GM18873 (cell line): ENCODE measurements around the gene MT1X.
"Not testable (repeated sequence)": the region's sequence is repeated elsewhere in the genome, so short reads cannot be mapped to it uniquely, and the experiment has no call there.

Experiments used
- ATAC-seq: cut with Tn5 transposase; IDR thresholded peaks from one replicate; pipeline ENCODE4 v1.9.1; 2021; ENCODE audit warnings: mild to moderate bottlenecking, moderate library complexity, moderate number of reproducible peaks; ENCODE audit not compliant: unreplicated experiment, low FRiP score

The MT1X gene

DNA sequence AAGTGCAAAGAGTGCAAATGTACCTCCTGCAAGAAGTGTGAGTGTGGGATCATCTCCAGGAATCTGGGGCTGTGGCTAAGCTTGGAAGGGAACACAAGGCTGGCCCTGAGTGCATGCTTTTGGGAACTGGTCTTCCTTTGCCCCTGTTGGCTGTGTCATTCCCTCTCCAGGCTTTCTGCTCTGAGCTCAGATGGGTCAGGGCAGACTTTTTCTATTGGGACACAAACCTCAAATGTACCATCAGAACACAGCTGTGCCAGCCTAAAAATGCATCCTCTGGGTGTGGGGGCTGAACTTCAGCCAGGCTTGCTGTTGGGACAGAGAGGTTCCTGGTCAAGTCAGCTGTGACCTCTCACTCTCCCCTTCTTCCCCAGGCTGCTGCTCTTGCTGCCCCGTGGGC is 29.7 kb upstream of the MT1X start:
- no peak for ATAC-seq

DNA sequence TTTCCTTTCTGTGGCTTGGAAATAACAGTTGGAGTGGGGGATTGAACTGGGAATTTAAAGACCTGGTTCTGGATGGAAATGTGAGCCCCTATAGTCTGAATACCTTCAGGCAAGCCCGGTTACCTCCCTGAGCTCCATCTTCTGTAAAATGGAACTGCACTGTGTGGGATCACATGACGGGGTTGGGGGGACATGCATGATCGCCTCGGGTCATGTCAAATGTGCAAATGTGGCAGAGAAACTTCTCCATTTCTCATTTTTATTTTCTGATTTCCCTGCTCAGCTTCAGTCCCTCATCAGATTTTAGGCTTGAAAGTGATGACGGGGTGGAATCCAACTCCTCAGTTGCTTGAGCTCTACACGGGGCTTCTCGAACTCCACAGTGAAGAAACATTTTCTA is 29.1 kb upstream of the MT1X start:
- ATAC-seq = no peak

DNA sequence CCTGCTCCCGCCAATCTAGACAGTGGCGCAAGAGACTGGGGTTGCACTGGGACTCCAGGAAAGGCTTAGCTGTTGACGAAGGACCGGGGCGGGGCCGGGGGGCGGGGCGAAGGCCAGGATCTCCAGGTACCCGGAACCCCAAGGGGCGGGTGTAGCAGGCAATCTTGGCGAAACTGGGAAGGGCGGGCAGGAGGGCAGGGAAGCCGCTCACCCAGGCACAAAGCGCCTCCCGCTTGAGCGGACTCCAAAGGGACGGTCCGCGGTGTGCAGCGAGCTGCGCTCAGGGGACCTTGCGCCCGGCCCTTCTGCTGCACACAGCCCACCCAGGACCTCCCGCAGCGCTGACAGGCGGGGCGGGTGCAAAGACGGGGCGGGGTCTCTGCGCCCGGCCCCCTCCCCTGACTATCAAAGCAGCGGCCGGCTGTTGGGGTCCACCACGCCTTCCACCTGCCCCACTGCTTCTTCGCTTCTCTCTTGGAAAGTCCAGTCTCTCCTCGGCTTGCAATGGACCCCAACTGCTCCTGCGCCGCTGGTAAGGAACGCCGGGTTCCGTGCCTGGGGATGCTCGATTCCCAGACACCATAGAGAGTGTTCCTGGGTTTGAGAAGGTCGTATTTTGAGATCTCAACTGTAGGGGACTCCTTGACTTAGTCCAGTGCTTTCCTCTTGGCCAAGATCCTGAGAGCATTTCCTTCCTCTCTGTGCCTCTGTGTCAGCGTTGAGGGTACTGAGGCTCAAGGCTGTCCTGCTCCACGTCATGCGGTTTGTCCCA is 24.5 kb upstream of the MT1X start, which contains the start of gene MT1F:
MT1F (plus strand) TSS at position 405 of the 772 bp plus-strand sequence; CDS start at position 505, 100 bp downstream.
- ATAC-seq = no peak

DNA sequence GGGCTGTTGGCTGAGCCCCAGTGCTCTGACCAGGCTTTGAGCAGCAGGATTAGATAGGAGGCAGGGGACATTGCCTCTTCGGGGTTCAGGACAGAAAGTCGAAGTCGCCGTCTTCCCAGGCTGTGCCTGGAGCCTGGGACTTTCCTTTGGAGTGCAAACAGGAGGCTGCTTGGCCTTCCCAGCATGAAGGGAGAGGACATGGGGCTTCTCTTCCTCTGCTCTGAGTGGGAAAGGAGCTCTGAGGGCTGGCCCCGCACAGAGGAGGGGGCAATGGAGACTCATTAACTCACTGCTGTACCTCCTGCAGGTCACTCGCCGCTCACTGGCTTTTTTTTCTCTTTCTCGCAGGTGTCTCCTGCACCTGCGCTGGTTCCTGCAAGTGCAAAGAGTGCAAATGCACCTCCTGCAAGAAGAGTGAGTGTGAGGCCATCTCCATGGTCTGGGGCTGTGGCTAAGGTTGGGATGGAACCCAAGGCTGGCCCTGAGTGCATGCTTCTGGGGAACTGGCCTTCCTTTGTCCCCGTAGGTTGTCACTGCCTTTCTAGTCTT is 23.9 kb upstream of the MT1X start:
- ATAC-seq = no peak

DNA sequence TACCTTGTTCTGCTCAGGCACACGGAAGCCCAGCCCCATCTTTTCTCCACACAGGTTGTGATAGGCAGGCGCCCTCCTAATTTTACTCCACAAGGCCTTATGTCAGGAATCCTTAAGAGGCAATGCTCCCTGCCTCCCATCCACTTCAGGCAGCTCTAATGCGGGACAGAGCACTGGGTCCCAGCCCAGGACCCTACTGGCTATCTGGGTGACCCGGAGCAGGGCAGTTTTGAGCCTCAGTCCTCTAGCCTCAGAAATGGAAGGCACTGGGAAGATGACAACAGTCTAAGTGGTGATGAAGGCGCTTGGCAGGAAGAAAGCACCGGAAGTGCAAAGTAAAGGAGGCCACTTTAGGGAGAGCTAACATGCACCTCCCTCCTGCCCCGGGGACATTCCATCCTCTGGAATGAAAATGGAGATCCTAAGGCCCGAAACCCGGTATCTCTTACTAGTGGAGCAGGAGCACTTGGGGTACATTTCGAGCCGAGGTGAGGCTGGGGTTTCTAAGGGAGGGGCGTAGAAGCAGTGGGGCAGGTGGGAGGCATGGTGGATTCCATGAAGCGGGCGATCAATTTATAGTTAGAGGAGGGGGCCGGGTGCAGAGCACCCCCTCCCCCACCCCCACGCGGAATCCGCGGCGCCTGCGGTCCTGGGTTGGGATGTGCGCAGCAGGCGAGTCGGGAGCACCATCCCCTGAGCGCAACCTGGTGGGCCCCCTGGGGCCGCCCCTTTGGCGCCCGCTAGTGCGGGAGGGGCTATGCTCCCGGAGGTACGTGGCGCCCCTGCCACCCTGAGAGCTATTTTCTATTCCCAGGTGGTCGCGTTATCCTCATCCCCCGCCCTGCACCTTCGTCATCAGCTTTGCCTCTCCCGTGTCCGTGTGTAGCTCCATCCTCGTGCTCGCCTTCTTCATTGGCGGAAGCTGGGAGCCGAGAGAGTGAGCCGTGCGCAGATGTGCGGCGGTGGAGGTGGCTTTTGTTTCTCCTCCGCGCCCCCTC is 19.6 kb upstream of the MT1X start:
- no peak for ATAC-seq

DNA sequence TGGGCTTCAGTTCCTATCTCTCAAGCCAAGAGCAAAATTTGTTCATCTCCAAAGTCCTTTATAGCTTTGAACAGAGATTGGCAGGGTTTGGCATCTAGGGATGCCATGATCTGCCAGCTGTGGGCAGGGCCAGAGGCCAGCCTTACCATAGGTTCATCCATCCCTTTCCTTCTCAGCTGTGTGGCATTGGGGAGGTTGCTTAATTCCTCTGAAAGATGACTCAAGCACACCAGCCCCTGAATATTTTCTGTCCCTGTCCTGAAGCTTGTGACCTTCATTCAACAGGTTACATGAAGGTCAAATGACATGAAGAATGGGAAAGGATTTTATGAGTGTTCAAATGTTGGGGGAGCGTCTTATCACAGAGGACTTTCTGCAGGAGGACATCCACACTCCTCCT is 17.8 kb upstream of the MT1X start:
- ATAC-seq = no peak

DNA sequence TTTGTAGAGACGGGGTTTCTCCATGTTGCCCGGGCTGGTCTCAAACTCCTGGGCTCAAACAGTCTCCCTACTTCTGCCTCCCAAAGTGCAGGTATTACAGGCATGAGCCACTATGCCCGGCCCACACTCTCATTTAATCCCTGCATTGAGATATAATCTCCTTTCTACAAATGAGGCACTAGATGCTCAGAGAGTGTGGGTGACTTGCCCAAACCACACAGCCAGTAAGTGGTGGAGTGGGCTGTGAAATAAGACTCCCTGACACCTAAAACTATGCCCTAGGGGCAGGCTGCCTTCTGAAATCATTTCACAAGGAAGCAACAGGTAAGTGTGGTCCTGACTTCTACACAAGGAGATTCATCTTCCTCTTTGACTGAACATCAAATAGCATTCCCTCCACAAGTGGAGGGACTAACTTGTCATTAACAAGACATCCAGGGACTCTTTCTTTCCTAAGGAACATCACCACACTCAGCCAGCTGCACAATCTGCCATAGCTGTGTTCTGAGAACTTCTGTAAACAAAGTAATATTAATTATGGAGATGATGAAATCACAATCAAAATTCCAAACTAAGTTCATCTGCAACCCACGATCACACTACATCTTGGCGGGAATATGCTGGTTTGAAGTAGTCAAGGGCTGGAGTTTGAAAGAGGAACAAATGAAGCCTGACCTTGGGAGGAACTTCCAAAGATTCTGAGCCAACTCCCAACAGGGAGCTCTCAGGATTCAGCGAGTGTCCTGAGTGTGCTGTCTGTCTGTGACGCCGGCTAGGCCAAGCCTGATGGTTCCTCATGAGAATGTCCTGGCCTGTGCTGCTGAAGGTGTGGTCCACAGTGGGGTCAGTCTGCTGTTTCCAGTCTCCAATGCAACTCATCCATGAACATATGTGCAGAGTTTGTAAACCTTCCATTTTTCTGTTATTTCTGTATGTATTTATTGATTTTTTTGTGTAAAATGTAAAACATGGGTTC is 16.7 kb upstream of the MT1X start:
- not testable (repeated sequence) for ATAC-seq

DNA sequence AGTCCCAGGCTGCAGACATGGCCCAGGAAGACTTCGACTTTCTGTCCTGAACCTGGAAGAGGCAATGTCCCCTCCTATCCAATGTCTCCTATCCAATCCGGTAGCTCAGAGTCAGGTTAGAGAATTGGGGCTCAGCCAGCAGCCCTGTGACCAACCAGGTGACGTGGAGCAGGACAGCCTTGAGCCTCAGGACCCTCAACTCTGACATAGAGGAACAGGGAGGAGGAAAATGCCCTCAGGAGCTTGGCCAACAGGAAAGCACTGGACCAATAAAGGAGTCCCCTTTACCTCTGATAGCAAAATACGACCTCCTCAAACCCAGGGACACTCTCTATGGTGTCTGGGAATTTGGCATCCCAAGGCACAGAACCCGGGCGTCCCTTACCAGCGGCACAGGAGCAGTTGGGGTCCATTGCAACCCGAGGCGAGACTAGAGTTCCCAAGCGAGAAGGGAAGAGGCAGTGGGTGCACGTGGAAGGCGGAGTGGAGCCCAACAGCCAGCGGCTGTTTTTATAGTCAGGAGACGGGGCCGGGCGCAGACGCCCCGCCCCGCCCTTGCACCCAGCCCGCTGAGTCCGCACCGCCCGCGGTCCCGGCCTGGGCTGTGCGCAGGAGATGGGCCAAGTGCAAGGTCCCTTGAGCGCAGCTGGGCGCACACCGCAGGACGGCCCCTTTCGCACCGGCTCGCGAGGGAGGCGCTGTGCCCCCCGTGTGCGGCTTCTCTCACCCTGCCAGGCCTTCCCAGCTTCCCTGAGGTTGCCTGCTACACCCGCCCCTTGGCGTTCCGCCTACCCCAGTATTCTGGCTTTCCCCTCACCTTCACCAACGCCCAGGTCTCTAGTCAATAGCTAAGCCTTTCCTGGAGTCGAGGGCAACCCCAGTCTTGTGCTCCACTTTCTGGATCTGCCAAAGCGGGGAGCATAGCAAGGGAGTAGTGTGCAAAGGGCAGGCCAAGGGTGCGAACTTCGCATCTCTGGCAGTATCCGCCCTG is 14.4 kb upstream of the MT1X start, which contains the start of gene MT1G:
MT1G (minus strand) TSS at position 485 of the 991 bp plus-strand sequence; CDS start at position 413, 72 bp downstream.
- ATAC-seq = no peak

DNA sequence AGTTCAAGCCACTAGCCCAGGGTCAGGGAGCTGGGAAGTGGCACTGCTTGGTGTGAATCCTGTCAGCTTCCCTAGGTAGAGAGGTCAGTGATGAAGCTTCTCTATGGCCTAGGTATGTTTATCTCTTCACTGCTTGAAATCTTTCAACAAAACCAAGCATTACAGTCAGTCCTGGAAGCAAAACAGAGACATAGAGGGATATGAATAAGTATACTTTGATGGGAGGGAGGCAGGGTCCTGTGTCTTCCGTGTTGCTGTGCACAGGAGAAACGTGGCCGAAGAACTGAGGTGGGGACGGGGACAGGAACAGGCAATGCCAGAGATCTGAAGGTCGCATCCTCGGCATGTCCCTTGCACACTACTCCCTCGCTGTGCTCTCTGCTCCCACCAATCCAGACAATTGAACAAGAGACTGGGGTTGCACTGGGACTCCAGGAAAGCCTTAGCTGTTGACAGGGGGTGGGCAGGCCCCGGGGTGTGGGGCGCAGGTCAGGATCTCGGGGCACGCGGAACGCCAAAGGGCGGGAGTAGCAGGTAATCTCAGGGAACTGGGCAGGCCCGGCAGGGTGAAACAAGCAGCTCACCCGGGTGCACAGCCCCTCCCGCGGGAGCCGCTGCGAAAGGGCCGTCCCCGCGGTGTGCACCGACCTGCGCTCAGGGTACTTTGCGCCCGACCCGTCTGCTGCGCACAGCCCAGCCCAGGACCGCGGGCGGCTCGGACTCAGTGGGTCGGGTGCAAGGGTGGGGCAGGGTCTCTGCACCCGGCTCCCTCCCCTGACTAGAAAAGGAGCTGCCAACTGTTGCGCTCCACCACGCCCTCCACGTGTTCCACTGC is 13.0 kb upstream of the MT1X start, which contains the start of gene MT1H:
MT1H (plus strand) TSS at position 810 of the 835 bp plus-strand sequence. CDS start 71 bp downstream, outside the sequence.
- no peak for ATAC-seq

DNA sequence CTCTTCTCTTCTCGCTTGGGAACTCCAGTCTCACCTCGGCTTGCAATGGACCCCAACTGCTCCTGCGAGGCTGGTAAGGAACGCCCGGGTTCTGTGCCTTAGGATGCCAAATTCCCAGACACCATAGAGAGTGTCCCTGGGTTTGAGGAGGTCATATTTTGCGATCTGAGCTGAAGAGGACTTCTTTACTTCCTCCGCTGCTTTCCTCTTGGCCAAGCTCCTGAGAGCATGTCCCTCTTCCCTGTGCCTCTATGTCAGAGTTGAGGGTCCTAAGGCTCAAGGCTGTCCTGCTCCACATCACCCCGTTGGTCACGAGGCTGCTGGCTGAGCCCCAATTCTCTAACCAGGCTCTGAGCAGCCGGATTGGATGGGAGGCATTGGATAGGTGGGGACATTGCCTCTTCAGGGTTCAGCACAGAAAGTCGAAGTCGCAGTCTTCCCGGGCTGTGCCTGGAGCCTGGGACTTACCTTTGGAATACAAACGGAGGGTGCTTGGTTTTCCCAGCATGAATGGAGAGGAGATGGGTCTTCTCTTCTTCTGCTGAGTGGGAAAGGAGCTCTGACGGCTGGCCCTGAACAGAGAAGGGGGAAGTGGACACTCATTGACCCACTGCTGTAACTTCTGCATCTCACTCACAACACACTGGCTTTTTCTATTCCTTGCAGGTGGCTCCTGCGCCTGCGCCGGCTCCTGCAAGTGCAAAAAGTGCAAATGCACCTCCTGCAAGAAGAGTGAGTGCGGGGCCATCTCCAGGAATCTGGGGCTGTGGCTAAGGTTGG is 12.2 kb upstream of the MT1X start:
- no peak for ATAC-seq

DNA sequence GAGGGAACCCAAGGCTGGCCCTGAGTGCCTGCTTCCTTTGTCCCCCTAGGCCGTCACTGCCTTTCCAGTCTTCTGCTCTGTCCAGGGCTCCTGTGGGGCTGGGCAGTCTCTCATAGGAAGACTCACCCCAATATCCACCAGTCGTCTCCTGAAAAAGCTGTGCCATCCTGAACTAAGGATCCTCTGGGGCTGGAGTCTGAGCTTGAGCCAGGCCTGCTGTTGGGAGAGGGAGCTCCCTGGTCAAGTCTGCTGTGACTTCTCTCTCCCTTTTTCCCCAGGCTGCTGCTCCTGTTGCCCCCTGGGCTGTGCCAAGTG is 11.7 kb upstream of the MT1X start:
- ATAC-seq = no peak

DNA sequence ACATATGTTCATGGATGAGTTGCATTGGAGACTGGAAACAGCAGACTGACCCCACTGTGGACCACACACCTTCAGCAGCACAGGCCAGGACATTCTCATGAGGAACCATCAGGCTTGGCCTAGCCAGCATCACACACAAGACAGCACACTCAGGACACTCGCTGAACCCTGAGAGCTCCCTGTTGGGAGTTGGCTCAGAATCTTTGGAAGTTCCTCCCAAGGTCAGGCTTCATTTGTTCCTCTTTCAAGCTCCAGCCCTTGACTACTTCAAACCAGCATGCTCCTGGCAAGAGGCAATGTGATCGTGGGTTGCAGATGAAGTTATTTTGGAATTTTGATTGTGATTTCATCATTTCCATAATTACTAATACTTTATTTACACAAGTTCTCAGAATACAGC is 10.6 kb upstream of the MT1X start:
- not testable (repeated sequence) for ATAC-seq

DNA sequence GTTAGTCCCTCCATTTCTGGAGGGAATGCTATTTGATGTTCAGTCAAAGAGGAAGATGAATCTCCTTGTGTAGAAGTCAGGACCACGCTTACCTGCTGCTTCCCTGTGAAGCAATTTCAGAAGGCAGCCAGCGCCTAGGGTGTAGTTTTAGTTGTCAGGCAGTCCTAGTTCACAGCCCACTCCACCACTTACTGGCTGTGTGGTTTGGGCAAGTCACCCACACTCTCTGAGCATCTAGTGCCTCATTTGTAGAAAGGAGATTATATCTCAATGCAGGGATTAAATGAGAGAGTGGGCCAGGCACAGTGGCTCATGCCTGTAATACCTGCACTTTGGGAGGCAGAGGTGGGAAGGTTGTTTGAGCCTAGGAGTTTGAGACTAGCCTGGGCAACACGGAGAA is 10.1 kb upstream of the MT1X start:
- not testable (repeated sequence) for ATAC-seq

DNA sequence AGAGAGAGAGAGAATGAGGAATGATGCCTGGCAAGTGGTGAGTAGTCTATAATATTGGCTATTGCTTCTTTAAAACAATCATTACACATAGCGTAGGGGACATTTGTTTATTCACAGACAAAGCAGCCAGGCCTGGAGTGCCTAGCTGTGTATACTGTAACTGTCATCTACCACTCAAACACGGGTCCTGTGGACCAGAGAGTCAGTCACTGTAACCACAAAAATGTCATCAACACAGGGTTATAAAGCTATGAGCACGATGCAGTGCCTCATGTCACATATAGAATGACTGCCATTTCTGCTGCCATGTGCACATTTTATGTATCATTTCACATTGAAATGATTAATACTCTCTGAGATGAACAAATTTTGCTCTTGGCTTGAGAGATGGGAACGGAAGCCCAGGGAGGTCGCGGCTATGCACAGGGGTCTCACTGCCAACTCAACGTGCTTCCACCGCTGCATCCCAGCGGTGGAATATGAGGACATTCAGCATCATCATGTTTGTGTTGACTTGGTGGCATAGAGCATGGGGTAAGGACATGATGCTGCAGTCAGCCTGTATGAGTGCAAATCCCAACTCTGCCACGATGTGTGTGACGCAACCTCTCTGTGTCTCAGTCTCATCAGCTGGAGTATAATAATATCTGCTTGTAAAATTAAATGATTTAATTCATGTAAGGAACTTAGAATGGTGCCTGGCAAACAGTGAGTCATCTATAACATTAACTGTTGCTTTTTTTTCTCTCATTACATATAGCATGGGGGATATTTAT is 9.3 kb upstream of the MT1X start:
- no peak for ATAC-seq

DNA sequence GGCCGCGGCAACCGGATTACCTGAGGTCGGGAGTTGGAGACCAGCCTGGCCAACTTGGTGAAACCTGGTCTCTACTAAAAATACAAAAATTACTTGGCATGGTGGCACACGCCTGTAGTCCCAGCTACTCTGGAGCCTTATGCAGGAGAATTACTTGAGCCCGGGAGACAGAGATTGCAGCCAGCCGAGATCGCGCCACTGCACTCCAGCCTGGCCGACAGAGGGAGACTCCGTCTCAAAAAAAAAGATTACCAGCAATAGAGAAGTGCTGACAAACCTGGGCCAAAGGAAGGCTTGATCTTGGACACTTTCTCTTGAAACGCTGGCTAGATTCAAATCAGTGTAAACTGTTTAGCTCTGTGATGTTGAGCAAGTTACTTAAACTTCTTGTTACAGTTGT is 8.3 kb upstream of the MT1X start:
- ATAC-seq = no peak

DNA sequence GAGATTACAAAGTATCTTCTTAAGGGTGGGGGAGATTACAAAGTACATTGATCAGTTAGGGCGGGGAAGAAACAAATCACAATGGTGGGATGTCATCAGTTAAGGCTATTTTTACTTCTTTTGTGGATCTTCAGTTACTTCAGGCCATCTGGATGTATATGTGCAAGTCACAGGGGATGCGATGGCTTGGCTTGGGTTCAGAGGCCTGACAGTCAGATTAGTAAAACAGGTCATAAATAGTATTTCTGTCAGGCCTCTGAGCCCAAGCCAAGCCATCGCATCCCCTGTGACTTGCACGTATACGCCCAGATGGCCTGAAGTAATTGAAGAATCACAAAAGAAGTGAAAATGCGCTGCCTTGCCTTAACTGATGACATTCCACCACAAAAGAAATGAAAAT is 7.7 kb upstream of the MT1X start:
- not testable (repeated sequence) for ATAC-seq
